Activated CD4-positive, alpha-beta T cell treated with anti-CD3 and anti-CD28 coated beads, Interleukin-2, Interleukin-4, amounts not matched to agents 100 ng/mL and 50 ng/mL, durations not matched to agents 16 hours and 8 hours (primary cell): ENCODE data around the gene SPATS2L.

ENCODE experiments used
- DNase-seq: peaks from one replicate; pipeline ENCODE4 v3.0.0-alpha.2; 2020; ENCODE audit warnings: low spot score

SPATS2L gene

DNA sequence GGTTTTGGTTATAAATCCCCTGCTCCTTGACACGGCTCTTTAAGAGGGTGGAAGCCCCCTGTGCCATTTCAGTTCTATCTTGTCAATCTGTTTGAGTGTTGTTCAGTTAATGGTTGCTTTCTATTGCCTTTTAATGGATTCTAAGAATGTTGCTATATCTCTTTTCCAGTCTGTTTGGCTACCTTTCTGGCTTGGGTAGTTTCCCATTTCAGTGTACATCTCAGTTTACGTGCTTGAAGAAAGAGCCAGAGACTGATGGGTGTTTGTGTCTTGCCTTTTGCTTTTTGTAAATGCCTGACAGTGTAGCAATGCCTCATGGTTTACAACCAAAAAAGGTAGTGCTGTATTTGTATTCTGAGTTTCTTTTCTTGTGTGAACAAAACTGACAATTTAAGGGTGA, 45.3 kb downstream of the SPATS2L start:
- no peak for DNase-seq

DNA sequence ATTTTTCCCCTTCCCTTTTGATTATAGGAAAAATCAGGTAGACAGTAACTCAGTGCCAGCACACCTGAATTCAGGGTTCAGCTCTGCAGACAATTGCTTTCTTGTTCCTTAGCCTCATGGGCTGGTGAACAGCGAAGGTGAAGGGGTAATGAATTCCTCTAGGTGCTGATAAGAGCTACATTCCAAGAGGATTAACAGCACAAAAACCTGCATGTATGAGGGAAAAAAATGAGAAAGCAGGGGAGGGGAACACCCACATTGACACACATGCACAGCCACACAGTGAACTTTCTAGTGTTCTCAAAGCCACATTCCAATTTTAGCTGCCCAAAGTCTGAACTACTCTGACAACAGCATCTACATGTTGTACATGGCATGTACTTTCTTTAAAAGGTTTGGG, 46.1 kb downstream of the SPATS2L start:
- DNase-seq, result no peak

DNA sequence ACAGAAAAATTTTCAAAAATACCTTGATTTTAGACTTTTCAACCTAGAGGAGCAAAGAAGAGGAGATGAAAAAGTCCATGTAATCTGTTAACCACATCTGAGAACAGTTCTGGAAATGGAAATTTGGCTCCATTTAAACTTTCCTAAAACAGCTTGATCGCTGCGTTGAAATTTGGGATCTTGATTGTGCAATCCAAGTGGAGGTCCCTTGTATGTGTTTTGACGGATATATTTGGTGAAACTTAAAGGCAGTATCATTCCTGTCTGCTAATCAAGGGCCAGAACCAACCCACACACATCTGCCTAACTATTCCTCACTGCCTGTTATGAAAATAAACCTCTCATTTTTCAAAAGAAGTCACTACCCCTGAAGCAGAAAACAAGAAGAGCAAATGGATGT, 46.6 kb downstream of the SPATS2L start:
- DNase-seq, result no peak

DNA sequence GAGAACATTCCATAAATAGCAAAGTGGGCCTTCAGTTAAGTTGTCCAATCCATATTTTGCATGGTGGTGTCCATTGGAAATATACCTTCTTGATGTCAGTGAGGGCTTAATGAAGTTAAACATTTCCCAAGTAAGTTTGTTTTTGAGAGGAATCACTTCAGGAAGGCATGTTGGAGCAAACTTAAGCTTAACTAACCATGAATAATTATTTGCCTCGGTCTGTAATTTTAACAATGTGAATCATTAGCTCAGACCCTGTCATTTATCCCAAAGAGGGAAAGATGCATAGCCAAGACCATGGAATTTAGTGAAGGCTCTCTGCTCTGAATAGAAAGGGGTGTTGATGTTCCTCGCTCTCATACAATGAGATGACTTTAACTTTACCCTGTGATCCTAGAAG, 47.4 kb downstream of the SPATS2L start:
- DNase-seq, result no peak

DNA sequence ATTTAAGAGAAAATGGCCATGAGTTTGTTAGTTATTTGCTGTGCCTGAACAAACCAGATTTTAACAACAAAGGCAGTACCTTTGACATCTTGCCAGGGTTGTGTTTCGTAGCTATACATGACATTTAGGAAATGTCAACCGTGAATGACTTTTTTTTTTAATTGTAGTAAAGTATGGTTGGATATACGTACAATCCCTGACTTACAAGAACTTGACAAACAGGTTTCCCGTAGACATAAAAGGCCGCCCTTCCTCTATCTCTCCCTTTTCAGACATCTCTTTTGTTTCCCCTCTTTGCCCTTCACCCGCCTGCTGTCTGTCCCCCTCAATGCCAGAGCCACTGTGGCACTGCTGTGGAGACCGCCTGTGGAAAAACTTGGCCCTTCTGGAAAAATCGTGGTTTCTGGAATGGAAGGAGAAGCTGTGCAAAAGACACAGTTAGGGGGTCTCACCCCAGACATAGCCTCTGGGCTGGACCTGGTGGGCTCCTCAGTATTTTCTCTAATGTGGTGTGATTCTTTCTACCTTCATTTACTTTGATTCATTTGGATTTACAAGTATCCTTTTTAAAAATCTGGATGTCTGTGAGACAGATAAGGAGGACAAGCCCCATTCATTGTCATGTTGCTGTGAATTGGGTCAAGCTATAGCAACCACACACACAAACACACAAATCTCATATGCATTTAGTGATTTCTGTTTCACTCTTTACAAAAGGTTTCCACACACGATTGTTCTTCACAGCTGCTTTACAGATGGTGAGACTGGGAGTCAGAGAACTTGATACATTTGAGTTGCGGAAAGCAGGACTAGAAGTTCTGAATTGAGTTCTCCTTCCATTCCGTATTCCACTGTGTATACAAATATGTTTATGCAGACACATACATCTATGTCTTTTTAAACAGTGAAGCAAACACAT, 48.6 kb downstream of the SPATS2L start:
- DNase-seq, result no peak

DNA sequence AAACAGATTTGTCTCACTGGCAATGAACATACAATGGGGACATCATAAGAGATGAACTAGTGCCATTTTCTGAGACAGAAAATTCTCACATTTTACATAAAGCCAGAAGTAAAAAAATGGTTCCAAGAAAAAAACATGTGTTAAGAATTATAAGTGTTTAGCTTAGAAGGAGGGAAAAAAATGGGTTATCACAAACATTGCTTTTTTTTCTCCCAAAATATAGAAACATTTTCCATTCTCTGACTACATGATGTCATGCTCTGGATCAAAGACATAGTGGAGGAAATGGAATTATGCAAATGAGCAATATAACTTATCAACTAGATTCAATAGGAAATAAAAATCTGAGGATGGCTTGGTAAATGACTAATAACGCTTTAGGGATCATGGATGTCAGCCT, 49.8 kb downstream of the SPATS2L start:
- no peak for DNase-seq

DNA sequence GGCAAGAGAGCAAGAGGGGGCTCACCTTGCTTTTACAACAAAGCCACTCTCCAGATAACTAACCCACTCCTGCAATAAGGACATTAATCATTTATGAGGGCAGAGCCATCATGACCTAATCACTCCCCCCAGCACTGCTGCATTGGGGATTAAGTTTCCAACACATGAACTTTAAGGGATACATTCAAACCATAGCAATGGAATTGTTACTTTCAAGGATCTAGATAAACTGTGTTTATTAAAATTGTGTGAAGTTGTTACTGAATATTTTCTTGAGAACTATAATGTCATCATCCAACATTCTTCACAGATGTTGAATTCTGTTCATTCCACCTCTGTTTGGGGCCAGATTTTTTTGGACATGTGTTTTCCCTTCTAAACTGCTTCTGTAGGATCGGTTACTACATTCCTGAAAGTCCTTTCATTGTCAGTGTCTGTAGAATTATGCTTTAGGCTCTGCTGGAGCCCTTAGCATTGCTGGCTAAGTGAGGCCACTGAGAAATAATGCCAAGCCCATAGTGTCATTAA, 50.4 kb downstream of the SPATS2L start:
- DNase-seq, result no peak

DNA sequence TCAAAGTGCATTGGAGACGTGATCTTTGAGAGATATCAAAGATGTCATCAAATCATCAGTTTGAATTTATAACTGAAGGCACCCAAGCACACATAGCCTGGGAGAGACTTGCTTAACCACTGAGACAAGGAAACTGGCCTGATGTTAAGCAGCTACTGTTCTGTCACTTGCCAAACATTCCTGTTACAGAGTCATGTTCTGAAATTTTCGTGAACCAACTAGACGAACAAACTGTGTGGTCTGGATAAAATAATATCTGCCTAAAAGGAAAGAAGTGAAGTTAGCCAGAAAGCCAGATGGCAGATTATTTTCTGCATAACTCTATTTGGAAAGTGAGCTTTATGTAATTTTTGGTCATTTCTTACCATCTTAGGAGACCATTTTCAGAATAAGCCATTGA, 51.4 kb downstream of the SPATS2L start:
- no peak for DNase-seq

DNA sequence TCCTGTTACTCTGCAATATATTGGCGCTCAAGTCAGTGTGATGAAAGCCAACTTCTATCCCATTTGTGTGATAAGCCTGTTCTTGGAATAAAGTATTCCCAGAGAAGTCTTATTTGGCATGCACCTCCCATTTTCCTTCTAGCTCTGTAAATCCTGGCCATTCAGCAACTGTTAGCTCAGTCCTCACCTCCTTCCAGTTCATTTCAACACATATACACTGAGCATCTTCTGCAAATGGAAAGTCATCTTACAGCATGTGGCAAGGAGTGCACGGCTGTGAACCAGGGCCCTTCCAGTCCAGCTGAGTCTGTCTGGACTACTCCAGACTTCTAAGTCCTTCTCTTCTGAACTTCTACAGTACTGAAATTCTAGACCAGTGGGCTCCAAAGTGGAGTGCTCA, 53.1 kb downstream of the SPATS2L start:
- DNase-seq, result no peak

DNA sequence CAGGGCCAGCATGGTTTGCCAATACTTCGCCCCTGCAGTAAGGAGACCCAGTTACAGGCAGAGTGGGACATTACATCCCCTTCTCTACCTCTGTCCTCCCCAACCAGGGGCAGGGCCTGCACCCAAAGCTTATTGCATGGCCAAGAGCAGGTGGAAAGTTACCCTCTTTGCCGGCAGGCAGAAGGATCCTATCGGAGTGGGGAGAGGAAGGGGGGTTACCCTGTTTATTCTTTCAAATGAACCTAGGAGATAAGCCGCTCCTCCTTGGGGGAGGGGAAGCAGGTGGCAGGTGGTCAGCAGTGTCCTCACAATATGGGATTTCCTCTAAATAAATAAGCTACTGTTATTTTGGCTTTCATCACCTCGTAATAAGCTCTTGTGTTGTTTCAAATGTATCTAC, 53.9 kb downstream of the SPATS2L start:
- no peak for DNase-seq

DNA sequence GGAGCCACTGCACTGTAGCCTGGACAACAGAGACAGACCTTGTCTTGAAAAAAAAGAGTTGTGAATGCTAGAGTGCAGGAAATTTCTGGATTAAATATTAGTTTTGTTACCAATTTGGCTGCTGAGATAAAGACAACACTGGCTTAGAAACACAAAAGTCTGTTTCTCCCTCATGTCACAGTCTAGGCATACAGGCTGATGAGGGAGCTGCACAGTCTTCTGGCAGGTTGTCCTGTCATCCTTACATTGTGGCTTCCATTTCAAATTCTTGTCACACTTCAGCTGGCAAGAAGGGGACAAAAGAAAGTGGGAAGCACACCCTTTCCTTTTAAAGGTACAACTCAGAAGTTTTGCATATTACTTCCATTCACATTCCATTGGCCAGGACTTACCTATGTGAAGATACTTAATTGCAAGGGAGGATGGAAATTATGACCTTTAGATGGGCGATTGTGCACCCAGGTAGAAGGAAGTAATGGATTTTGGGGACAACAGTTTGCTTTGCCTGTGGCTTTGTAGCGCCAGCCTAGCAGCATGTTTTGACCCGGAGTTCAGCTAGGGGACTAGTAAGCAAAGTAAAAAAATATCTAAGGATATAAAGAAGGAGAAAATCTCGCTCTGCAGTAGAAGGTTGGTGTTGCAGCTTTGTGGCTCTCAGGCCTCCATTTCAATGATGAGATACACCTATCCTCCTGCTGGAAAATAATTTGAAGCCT, 55.9 kb downstream of the SPATS2L start:
- DNase-seq, result no peak

DNA sequence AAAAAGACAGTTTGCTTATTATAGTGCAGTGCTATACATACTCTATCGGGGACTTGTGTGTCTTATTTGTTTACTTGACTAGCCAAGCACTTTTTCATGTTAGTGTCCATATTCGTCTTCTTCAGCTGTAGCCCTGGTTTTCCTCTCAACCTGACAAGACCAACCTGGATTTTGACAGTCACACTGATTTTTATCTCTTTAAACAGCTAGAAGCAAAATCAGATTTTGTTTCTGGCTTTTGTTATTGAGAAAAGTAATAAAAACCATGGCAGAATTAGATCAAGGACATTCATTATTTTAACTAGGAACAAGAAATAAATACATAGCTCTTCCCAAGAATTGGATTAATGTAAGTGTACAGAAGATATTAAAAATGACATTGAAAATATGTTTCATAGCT, 56.8 kb downstream of the SPATS2L start:
- no peak for DNase-seq

DNA sequence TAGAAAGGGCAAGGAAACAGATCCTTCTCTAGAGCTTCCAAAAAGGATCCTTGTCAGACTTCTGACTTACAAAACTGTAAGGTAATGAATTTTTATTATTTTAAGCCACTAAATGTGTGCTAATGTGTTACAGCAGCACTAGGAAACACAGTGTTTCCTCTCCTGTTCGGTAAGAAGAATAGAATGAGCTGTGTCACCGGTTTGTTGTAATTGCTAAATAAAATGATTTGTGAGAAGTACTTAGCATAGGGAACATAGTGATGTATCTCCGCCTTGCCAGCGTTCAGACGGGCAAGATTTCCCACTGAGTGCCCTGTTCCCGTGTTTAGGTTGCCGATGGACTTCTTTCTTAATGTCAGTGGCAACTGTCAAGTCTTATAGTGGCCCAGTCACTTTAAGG, 57.6 kb downstream of the SPATS2L start:
- DNase-seq, result no peak

DNA sequence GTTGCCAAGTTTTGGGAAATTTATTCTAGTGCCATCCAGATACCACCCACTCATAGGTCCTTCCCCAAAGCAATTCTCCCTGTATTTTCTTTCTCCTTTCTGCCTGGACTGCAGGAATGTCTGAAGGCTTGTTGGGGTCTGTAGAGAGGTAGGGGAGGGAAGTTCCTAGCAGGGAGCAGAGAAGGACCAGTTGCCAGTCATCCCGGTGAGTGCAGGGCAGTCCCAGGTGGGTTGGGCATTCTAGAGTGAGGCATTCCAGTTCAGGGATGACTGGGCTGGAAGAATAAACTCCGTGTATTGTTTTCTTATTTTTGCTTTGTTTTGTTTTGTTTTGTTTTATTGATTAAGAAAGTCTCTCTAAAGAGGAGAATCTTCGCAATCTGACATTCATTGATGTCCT, 58.1 kb downstream of the SPATS2L start:
- DNase-seq, result no peak

DNA sequence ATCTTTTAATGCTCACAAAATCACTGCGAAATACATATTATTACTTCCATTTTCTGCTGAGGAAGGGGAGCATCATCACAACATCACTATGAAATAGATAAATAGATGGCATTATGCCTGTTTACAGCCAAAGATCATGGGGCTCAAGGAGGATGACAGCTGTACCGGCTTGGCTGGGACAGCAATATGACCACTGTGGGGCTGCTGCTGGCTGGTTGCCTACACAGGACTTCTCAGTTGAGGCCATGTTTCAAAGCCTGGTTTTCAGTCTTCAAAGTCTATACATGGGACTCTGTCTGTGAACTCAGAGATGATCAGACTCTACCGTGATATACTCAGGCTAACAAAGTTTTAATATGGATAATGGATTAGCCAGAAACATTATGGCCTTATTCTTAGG, 58.7 kb downstream of the SPATS2L start:
- no peak for DNase-seq

DNA sequence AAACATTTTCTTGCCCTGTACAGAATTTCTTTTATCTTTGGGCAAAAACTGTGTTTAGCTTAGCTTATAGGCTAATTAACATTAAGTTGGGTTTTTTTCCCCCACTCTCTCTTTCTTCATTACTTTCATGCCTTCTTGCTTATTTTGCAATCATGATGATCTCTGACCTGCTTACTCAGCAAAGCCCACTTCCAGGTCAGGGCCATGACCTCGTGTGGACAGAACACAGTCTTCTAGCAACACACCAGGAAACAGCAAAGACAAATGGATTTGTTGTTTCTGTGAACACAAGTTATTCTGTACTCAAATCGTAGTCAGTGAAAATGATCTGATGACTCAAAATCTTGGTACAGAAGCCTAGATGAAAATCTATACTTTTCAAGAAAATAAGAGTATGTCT, 60.7 kb downstream of the SPATS2L start:
- no peak for DNase-seq

DNA sequence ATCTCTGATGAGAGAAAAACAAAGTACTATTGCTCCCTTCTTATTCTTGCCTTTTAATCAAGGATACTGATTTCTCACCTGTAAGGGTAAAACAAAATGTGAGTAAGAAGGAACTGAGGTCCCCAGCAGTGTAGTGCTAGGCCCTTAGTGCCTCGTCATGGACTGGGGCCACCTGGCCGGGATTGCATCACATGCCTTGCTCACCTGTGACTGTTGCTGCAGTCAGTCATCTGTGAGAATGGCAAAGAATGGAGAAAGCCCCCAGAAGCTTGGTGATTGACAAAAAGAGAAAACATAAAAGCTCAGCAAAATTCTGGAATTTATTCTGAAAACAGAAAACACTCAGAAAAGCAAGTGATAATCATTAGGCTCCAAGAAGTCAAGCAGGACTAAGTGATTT, 63.4 kb downstream of the SPATS2L start:
- no peak for DNase-seq

DNA sequence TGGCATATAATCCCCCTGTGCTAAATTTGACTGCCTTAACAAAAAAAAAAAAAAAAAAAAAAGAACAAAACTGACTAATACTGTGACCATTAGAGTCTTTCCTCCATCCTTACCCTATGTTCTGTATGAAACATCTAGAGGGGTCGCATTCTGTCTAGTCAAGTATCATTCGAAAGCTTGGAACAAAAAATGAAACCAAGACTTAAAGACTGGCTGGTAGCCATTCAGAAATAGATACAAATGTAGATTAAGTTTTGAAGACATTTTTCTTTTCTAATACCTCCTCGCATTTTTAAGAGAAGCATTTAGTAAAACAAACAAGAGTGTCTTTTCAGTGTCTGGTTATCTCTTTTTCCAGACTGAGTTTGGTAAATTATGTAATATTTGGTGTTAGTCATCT, 66.7 kb downstream of the SPATS2L start:
- DNase-seq, result peak; percentile 42

DNA sequence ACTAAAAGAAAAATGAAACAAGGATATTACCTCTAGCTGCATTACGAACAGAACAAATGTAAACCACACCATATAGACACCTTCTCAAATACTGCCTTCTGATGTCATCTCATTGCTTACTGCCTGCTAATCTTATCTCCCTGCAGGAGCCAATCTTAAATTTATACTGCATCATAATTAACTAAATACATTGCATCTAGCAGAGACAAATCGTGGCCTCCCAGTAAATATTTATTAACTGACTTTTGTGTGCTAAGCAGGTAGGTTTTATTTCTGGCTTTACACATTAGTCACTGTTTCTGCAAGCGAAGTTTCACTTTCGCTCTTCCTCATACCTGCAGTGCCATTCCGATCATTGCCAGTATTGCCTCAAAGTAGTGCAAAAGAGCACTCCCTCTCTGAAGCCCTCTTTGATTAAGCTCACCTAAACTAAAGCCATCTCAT, 67.5 kb downstream of the SPATS2L start:
- DNase-seq, result peak; percentile 84

DNA sequence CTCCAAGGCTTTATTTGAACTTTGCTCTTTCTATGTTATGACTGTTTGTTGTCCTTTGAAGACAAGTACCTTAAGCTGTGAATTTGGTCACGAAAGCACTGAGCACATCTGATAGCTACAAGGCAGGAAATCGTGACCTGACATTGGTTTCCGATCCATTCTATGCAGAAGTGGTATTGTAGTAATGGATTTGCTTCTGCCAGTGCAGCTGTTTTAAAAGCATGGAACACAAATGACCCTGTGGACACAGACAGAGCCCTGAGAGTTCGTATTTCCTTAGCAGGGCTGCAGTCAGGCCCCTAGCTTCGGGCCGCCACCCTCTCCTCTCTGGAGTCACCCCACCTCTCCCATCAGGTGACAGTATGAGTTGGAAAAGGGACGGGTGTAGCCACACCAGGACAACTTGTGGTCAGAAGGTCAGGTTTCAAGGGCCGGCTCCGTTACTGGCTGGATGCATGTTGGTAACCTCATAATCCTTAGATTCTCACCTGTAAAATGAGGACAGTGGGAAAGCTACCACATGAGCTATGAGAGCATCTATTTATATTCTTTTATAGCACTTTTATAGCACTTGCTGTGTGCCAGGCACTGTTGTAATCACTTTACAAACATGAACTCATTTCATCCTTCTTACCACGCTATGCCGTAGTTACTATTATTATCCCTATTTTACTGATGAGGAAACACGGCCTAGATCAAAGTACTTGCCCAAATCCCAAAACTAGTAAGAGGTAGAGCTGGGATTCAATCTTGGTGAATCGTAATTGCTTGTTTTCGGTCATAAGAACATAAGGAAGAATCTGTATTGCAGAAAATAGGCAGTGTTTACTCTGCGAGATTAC, 70.2 kb downstream of the SPATS2L start:
- DNase-seq, result peak; percentile 47

DNA sequence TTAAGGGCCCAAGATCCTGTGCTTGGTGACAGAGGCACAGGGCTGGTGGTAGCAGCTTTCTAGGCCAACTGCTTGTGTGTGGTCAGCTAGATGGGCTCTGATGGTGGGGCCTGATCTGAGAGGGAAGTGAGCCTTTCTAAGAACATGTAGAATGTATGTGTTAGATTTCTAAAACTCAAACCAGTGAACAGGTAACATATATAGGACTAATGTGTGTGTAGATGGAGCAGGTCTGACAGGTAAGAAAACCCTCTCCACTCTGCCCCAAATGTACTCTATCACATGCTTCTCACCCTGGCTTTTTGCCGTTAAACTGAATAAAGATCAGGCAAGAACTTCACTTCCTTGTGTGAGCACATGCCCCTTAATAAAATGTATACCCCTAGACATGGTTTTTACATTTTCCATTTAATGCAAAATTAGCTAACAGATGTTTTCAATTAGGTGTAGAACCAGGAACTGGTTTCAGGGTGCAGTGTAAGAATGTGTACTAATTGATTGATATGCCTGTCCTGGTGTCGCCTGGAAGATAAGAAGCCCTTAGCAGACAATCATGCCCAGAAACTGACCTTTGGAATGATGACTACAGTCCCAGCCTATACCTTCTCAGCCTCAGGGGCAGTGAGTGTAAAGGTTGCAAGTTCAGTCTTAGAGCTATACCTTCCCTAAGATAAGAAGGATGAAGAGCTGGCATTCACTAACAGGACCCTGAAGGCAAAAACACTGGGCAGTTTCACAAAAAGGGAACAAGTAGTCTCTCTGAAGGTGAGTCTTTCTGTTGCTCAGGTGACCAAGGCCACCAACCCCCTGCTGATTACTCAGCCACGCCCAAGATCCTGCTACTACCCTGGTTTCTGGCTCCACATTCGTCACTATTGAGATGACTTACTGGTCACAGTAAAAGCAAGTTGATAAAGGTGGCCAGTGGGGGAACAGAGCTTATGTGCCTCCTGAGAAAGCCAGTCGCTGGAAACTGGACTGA, 71.2 kb downstream of the SPATS2L start:
- no peak for DNase-seq
